Measurements from ENCODE around the gene STEEP1.
A peak's percentile ranks its signal among the peaks of the same experiment; 100 is the strongest.

GRCh38 chrX:119516157-119516702 lies 49.0 kb downstream of the STEEP1 start:
- TF ChIP-seq CTCF (conservative IDR thresholded peaks at IDR 0.05; ENCODE audit: low read depth, low read length): peak; percentile 87
- no peak for TF ChIP-seq EZH2 (IDR thresholded peaks at IDR 0.05; ENCODE audit: borderline replicate concordance, low read depth, low read length, poor library complexity, severe bottlenecking)
